HEK293 (cell line): ENCODE measurements around the gene DSCAM.

Experiments
- CTCF ChIA-PET: fragments of 350-600 bp; formaldehyde crosslinking; extraction: SDS; loops from one replicate; lab custom pipeline; 2021; ENCODE audit warnings: antibody characterized with exemption; lab: Yijun Ruan, JAX
- POLR2A ChIA-PET: fragments of 300-600 bp; formaldehyde crosslinking; extraction: SDS; loops from one replicate; lab custom pipeline; 2020; ENCODE audit warnings: antibody characterized with exemption, inconsistent platforms; lab: Yijun Ruan, JAX
- H3K27ac ChIP-seq: fragments of 200-500 bp; sonication (Bioruptor generic); 2 replicates; pipeline ENCODE4 v1.5.1; 2014; ENCODE audit warnings: low read depth, low read length, control low read depth, inconsistent platforms; ENCODE audit errors: extremely low read depth
- H3K36me3 ChIP-seq, 2 experiments: fragments of 200-500 bp in 1 of 2; sonication (Bioruptor generic) in 1 of 2; 1 replicate in 1 of 2; 2 replicates in 1 of 2; pipeline ENCODE4 v1.5.1; 2014 to 2017; ENCODE audit warnings: inconsistent platforms in 2 of 2, low read length in 2 of 2; ENCODE audit not compliant: control insufficient read depth in 2 of 2, insufficient read depth in 1 of 2
- H3K4me1 ChIP-seq: fragments of 200-500 bp; sonication (Bioruptor generic); 2 replicates; pipeline ENCODE4 v1.5.1; 2014; ENCODE audit warnings: mild to moderate bottlenecking, low read length, inconsistent platforms; ENCODE audit not compliant: control insufficient read depth, insufficient read depth
- H3K4me3 ChIP-seq: 2 replicates; pipeline ENCODE4 v1.5.1; 2011; ENCODE audit warnings: low read depth, mild to moderate bottlenecking, control low read depth, low read length, moderate library complexity
- H3K9me3 ChIP-seq: fragments of 200-500 bp; sonication (Bioruptor generic); 2 replicates; pipeline ENCODE4 v1.5.1; 2014; ENCODE audit warnings: low read depth, low read length, inconsistent platforms; ENCODE audit not compliant: control insufficient read depth, insufficient read depth
- BCL6B ChIP-seq: fragments of 450-650 bp; formaldehyde crosslinking; IDR thresholded peaks from 2 replicates; pipeline ENCODE4 v1.5.1; 2017; ENCODE audit warnings: missing biosample characterization, missing genetic modification characterization
- EGR2 ChIP-seq: fragments of 450-650 bp; formaldehyde crosslinking; IDR thresholded peaks from 2 replicates; pipeline ENCODE4 v1.5.1; 2016; ENCODE audit warnings: low read depth, missing biosample characterization, missing genetic modification characterization
- GLI2 ChIP-seq: fragments of 450-650 bp; formaldehyde crosslinking; IDR thresholded peaks from 2 replicates; pipeline ENCODE4; 2017; ENCODE audit warnings: missing biosample characterization, missing genetic modification characterization, low read depth, borderline replicate concordance
- GLIS1 ChIP-seq: fragments of 450-650 bp; formaldehyde crosslinking; IDR thresholded peaks from 2 replicates; pipeline ENCODE4 v1.5.1; 2016; ENCODE audit warnings: missing biosample characterization, missing genetic modification characterization
- IKZF3 ChIP-seq: fragments of 450-650 bp; IDR thresholded peaks from 2 replicates; pipeline ENCODE4 v1.5.0; 2018; ENCODE audit warnings: missing biosample characterization, mild to moderate bottlenecking, missing genetic modification characterization, moderate library complexity
- KLF1 ChIP-seq: fragments of 450-650 bp; formaldehyde crosslinking; IDR thresholded peaks from 2 replicates; pipeline ENCODE4 v1.5.1; 2016; ENCODE audit warnings: missing biosample characterization, missing genetic modification characterization
- KLF8 ChIP-seq: fragments of 450-650 bp; formaldehyde crosslinking; IDR thresholded peaks from 2 replicates; pipeline ENCODE4 v1.5.1; 2016; ENCODE audit warnings: missing biosample characterization, missing genetic modification characterization
- SP7 ChIP-seq: fragments of 450-650 bp; formaldehyde crosslinking; IDR thresholded peaks from 2 replicates; pipeline ENCODE4 v1.5.1; 2016; ENCODE audit warnings: missing biosample characterization, missing genetic modification characterization
- YY2 ChIP-seq: fragments of 450-650 bp; formaldehyde crosslinking; IDR thresholded peaks from 2 replicates; pipeline ENCODE4 v1.5.1; 2016; ENCODE audit warnings: missing biosample characterization, missing genetic modification characterization
- ZBTB17 ChIP-seq: fragments of 450-650 bp; formaldehyde crosslinking; IDR thresholded peaks from 2 replicates; pipeline ENCODE4 v1.5.1; 2016; ENCODE audit warnings: missing biosample characterization, missing genetic modification characterization
- ZFP3 ChIP-seq: fragments of 450-650 bp; formaldehyde crosslinking; IDR thresholded peaks from 2 replicates; pipeline ENCODE4 v1.5.1; 2016; ENCODE audit warnings: low read depth, missing biosample characterization, missing genetic modification characterization
- ZFP69B ChIP-seq: fragments of 450-650 bp; formaldehyde crosslinking; IDR thresholded peaks from 2 replicates; pipeline ENCODE4 v1.5.1; 2016; ENCODE audit warnings: missing biosample characterization, missing genetic modification characterization
- ZNF10 ChIP-seq: fragments of 450-650 bp; formaldehyde crosslinking; IDR thresholded peaks from 2 replicates; pipeline ENCODE4 v1.5.1; 2017; ENCODE audit warnings: missing biosample characterization, missing genetic modification characterization
- ZNF157 ChIP-seq: fragments of 450-650 bp; formaldehyde crosslinking; IDR thresholded peaks from 2 replicates; pipeline ENCODE4 v1.5.1; 2016; ENCODE audit warnings: missing biosample characterization, missing genetic modification characterization
- ZNF16 ChIP-seq: fragments of 450-650 bp; formaldehyde crosslinking; IDR thresholded peaks from 2 replicates; pipeline ENCODE4 v1.5.1; 2016; ENCODE audit warnings: low read depth, missing biosample characterization, missing genetic modification characterization
- ZNF174 ChIP-seq: fragments of 450-650 bp; formaldehyde crosslinking; IDR thresholded peaks from 2 replicates; pipeline ENCODE4 v1.5.0; 2017; ENCODE audit warnings: missing biosample characterization, mild to moderate bottlenecking, missing genetic modification characterization
- ZNF202 ChIP-seq: fragments of 450-650 bp; formaldehyde crosslinking; IDR thresholded peaks from 2 replicates; pipeline ENCODE4 v1.5.1; 2016; ENCODE audit warnings: missing biosample characterization, missing genetic modification characterization, borderline replicate concordance
- ZNF23 ChIP-seq: fragments of 450-650 bp; formaldehyde crosslinking; IDR thresholded peaks from 2 replicates; pipeline ENCODE4 v1.5.1; 2016; ENCODE audit warnings: missing biosample characterization, missing genetic modification characterization, borderline replicate concordance
- ZNF239 ChIP-seq: fragments of 450-650 bp; formaldehyde crosslinking; IDR thresholded peaks from 2 replicates; pipeline ENCODE4 v1.5.1; 2016; ENCODE audit warnings: missing biosample characterization, missing genetic modification characterization
- ZNF37A ChIP-seq: fragments of 450-650 bp; IDR thresholded peaks from 2 replicates; pipeline ENCODE4 v1.5.1; 2018; ENCODE audit warnings: missing biosample characterization, missing genetic modification characterization
- ZNF394 ChIP-seq: fragments of 450-650 bp; formaldehyde crosslinking; IDR thresholded peaks from 2 replicates; pipeline ENCODE4 v1.5.1; 2016; ENCODE audit warnings: missing biosample characterization, missing genetic modification characterization, mild to moderate bottlenecking, moderate library complexity, borderline replicate concordance
- ZNF610 ChIP-seq: fragments of 450-650 bp; formaldehyde crosslinking; IDR thresholded peaks from 2 replicates; pipeline ENCODE4 v1.5.1; 2016; ENCODE audit warnings: missing biosample characterization, missing genetic modification characterization, borderline replicate concordance
- ZNF629 ChIP-seq: fragments of 450-650 bp; formaldehyde crosslinking; IDR thresholded peaks from 2 replicates; pipeline ENCODE4 v1.5.1; 2017; ENCODE audit warnings: missing biosample characterization, missing genetic modification characterization
- ZNF776 ChIP-seq: fragments of 450-650 bp; formaldehyde crosslinking; IDR thresholded peaks from 2 replicates; pipeline ENCODE4 v1.5.0; 2017; ENCODE audit warnings: missing biosample characterization, missing genetic modification characterization, borderline replicate concordance
- ZNF791 ChIP-seq: fragments of 450-650 bp; formaldehyde crosslinking; IDR thresholded peaks from 2 replicates; pipeline ENCODE4 v1.5.1; 2016; ENCODE audit warnings: missing biosample characterization, missing genetic modification characterization
- ZSCAN23 ChIP-seq: fragments of 450-650 bp; formaldehyde crosslinking; IDR thresholded peaks from 2 replicates; pipeline ENCODE4 v1.5.1; 2016; ENCODE audit warnings: missing biosample characterization, missing genetic modification characterization
- TF ChIP-seq, protein P1 (sequence below): fragments of 450-650 bp; formaldehyde crosslinking; IDR thresholded peaks from 2 replicates; pipeline ENCODE4 v1.5.1; 2016; ENCODE audit warnings: missing biosample characterization, missing genetic modification characterization

The DSCAM gene

GRCh38 chr21:40385883-40386282 is 461.1 kb downstream of the DSCAM start (continued):
- TF ChIP-seq ZNF174 (tag by site-specific recombination) (no peak), ZNF23 (tag by site-specific recombination) (no peak), EGR2 (tag by site-specific recombination) (no peak), ZNF629 (no peak), ZNF394 (no peak), ZNF239 (no peak)

GRCh38 chr21:40383951-40384350 is 463.0 kb downstream of the DSCAM start:
- ChIA-PET POLR2A (no interaction called here), CTCF (interaction anchor here (0.8 to 3.9 kb wide), 3 partner anchors 95 to 240 kb away, joined by 3 to 37 read pairs (median 7); no protein-coding TSS in a partner anchor)
- Histone ChIP-seq H3K4me1 (no peaks in the 10 kb centered on the region), H3K27ac (no peak overlapping the region), H3K9me3 (no peaks in the 10 kb centered on the region), H3K36me3 (no peaks in the 10 kb centered on the region), H3K4me3 (no peak overlapping the region)
- TF ChIP-seq ZNF10 (tag by site-specific recombination) (no peak), KLF8 (tag by site-specific recombination) (no peak), ZFP3 (no peak), ZSCAN23 (no peak), GLI2 (tag by site-specific recombination) (no peak), ZNF776 (tag by site-specific recombination) (no peak), EGR2 (tag by site-specific recombination) (no peak), ZNF791 (tag by site-specific recombination) (no peak), ZFP69B (tag by site-specific recombination) (no peak), IKZF3 (tag by site-specific recombination) (no peak), ZNF37A (no peak), ZNF23 (tag by site-specific recombination) (no peak), BCL6B (tag by site-specific recombination) (no peak), GLIS1 (tag by site-specific recombination) (no peak), YY2 (tag by site-specific recombination) (no peak), ZNF202 (tag by site-specific recombination) (no peak), ZNF16 (tag by site-specific recombination) (no peak), ZBTB17 (tag by site-specific recombination) (no peak), ZNF157 (no peak)
- TF ChIP-seq, protein P1, sequence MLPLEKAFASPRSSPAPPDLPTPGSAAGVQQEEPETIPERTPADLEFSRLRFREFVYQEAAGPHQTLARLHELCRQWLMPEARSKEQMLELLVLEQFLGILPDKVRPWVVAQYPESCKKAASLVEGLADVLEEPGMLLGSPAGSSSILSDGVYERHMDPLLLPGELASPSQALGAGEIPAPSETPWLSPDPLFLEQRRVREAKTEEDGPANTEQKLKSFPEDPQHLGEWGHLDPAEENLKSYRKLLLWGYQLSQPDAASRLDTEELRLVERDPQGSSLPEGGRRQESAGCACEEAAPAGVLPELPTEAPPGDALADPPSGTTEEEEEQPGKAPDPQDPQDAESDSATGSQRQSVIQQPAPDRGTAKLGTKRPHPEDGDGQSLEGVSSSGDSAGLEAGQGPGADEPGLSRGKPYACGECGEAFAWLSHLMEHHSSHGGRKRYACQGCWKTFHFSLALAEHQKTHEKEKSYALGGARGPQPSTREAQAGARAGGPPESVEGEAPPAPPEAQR (tag by site-specific recombination), result no peak

DNA sequence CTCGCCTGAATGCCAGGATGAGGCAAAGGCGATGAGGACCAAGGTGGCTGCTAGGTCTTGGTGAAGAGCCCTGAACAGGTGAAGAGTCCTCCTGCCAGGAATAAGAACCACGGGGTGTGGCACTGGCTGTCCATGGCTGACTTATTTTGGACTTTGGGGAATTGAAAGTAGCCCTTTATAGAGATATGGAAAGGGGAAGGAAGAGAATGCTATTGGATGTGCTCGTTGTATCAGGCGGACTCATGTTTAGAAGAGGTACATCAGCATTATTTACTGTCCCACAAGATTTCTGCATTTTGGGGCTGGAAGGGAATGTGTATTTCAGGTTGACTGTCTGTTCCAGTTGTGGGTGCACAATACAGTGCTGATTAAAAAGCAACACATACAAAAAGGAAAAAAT is 465.8 kb downstream of the DSCAM start:
- H3K36me3 ChIP-seq, result no peaks in the 10 kb centered on the region
- H3K9me3 ChIP-seq, result no peaks in the 10 kb centered on the region
- no peak overlapping the region for H3K4me3 ChIP-seq
- TF ChIP-seq KLF1 (tag by site-specific recombination) (no peak), SP7 (tag by site-specific recombination) (no peak), ZNF610 (tag by site-specific recombination) (no peak)
- POLR2A ChIA-PET, result no interaction called here
- H3K4me1 ChIP-seq, result no peaks in the 10 kb centered on the region
- CTCF ChIA-PET, result no interaction called here
- H3K27ac ChIP-seq, result no peak overlapping the region
